Subcutaneous abdominal adipose tissue (tissue), 5 donors: ENCODE results near the gene GNB1.

Experiments used
- H3K27ac ChIP-seq: one replicate; pipeline ENCODE4 v1.7.0; 2013; ENCODE audit warnings: low read depth, mild to moderate bottlenecking, inconsistent platforms, low read length, moderate library complexity
- H3K27me3 ChIP-seq, 5 donors: one replicate each; pipeline ENCODE4 v1.7.0; 2013; ENCODE audit warnings: low read length in 5 of 5, inconsistent platforms in 1 of 5; ENCODE audit not compliant: control insufficient read depth in 5 of 5, insufficient read depth in 4 of 5
- H3K36me3 ChIP-seq, 5 donors: one replicate each; pipeline ENCODE4 v1.7.0; 2013; ENCODE audit warnings: low read length in 5 of 5; ENCODE audit not compliant: control insufficient read depth in 5 of 5, insufficient read depth in 5 of 5
- H3K4me1 ChIP-seq, 5 donors: one replicate each; pipeline ENCODE4 v1.7.0; 2013; ENCODE audit warnings: low read length in 5 of 5, mild to moderate bottlenecking in 3 of 5, moderate library complexity in 1 of 5; ENCODE audit not compliant: control insufficient read depth in 5 of 5, insufficient read depth in 5 of 5
- H3K4me3 ChIP-seq, 5 donors: one replicate each; pipeline ENCODE4 v1.7.0; 2013; ENCODE audit warnings: low read length in 5 of 5, low read depth in 1 of 5
- H3K9ac ChIP-seq, 5 donors: one replicate each; pipeline ENCODE4 v1.7.0; 2013; ENCODE audit warnings: low read length in 5 of 5, mild to moderate bottlenecking in 4 of 5, moderate library complexity in 3 of 5
- H3K9me3 ChIP-seq, 5 donors: one replicate each; pipeline ENCODE4 v1.7.0; 2013; ENCODE audit warnings: low read length in 5 of 5; ENCODE audit not compliant: control insufficient read depth in 5 of 5
- donor health status: healthy.
- donor health status: healthy.
- donor health status: healthy.
- donor health status: healthy.
- donor health status: healthy.

The GNB1 gene

DNA sequence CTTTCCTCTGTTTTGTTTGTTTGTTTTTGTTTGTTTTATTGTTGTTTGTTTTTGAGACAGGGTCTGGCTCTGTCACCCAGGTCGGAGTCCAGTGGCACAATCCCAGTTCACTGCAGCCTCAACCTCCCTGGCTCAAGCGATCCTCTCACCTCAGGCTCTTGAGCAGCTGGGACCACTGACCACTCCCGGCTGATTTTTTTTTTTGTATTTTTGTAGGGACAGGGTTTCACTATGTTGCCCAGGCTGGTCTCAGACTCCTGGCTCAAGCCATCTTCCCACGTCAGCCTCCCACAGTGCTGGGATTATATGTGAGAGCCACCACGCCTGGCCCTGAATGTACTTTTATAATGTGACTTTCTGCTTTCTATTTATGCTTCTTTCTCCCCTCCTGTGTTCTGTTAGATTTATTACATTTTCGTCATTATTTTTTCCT is 19.2 kb upstream of the GNB1 start:
- Histone ChIP-seq H3K4me3 (peak overlapping the region in 3 of 5 donors; percentile 57 to 69 (median 67)), H3K9me3 (no peaks in the 10 kb centered on the region), H3K9ac (peak overlapping the region in 2 of 5 donors; percentile 20 to 43), H3K36me3 (no peaks in the 10 kb centered on the region), H3K27ac (no peak overlapping the region), H3K4me1 (peaks cover 0 to 31% (median 23%) of the 10 kb centered on the region in 5 donors), H3K27me3 (peaks cover 0 to 6% (median 0%) of the 10 kb centered on the region in 5 donors)

DNA sequence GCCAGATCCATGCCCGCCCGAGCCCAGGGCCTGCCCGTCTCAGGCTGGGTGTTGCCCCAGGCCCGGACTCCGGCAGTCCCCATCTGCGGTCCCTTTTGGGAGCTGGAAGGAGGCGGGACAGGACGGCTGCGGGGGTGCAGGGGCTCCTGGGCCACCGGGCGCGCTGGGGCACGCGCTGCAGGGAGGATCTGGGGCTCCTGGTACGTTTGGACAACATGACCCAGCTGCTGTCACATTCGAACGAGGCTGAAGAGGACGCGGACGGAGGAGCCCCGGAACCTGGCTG is 17.6 kb upstream of the GNB1 start:
- Histone ChIP-seq H3K27ac (peak overlapping the region; percentile 62), H3K9me3 (no peaks in the 10 kb centered on the region), H3K4me3 (peak overlapping the region in 4 of 5 donors; percentile 66 to 79 (median 70)), H3K9ac (peak overlapping the region in 4 of 5 donors; percentile 76 to 84 (median 80)), H3K36me3 (no peaks in the 10 kb centered on the region), H3K27me3 (no peaks in the 10 kb centered on the region), H3K4me1 (peaks cover 0 to 31% (median 23%) of the 10 kb centered on the region in 5 donors)

DNA sequence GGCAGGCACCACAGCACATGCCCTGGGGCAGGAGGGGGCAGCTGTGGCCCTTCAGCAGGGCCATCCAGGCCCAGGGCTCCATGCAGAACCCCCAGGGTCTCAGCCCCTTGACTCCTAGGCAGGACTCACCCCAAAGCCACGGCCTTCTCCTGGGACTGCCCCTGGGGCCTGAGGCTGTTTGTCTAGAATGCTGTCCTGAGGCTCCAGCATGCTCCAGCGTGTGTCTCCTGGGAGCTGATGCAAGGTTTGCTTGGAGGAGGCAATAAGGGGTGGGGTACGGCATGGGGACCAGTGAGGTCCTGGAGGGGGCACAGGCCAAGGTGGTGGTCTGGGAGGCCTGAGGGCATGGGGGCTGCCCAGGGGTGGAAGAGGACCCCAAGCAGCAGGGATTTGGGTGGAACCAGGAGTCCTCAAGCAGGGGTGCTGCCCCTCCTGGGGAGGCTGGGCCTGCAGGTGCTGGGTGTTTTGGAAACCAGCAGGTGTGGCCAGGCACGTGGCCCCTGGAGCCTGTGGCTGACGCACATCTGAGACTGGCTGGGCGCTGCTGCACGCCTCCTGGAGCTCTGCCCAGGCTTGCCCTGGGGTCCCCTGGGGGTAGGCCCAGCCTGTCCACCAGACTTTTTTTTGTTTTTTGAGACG is 16.3 kb upstream of the GNB1 start:
- Histone ChIP-seq H3K4me3 (no peak overlapping the region), H3K27ac (peak overlapping the region; percentile 50)

DNA sequence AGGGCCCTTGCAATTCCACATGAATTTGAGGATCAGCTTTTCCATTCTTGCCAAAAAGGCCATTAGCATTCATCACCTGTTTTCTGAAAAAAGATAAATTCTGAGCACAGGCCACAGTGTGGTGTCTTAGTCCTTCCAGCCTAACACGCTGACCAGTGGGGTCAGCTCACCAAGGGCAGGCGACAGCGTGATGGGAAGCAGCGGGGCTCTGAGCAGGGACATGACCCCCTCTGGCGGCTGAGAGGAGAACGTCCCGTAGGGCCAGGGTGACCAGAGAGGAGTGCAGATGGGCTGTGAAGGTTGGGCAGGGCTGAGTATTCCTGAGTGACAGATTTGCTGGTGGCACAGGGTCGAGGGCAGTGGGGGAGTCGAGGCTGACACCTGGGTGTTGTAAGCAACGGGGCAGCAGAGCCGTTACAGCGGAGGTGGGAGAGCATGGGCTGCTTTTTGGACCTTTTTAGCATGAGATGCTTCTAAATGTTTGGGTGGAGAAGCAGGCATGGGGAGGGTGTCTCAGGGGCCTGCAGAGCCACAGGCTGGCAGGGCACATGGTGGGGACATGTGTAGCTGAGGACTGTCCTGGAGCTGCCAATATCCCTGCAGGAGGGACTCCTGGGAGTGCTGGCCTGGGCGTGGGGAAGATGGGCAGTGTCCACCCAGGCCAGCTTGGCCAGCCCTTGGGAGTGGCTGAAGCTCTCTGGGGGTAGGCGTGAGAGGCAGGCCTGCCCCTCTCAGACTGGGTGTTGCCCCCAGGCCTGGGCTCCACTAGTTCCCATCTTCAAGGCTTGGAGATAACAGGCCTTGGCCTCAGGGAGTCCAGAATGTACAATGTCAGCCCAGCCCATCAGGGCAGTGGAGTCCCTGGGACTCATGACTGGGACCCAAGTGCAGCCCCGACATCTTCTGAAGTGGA is 15.6 kb upstream of the GNB1 start:
- Histone ChIP-seq H3K9ac (peak overlapping the region in 1 of 5 donors; percentile 30), H3K27me3 (peaks cover 0 to 3% (median 0%) of the 10 kb centered on the region in 5 donors), H3K4me1 (peaks cover 0 to 31% (median 23%) of the 10 kb centered on the region in 5 donors), H3K9me3 (peaks cover 0 to 6% (median 0%) of the 10 kb centered on the region in 5 donors), H3K27ac (peak overlapping the region; percentile 50), H3K36me3 (no peaks in the 10 kb centered on the region), H3K4me3 (no peak overlapping the region)

More for the DNA sequence above, 16.3 kb upstream of the GNB1 start:
- H3K36me3 ChIP-seq = no peaks in the 10 kb centered on the region
- H3K4me1 ChIP-seq = peaks cover 0 to 31% (median 23%) of the 10 kb centered on the region in 5 donors
- no peaks in the 10 kb centered on the region for H3K27me3 ChIP-seq
- H3K9me3 ChIP-seq = peaks cover 0 to 6% (median 0%) of the 10 kb centered on the region in 5 donors
- H3K9ac ChIP-seq = peak overlapping the region in 1 of 5 donors; percentile 30

GRCh38 chr1:1903224-1903623 is 12.3 kb upstream of the GNB1 start:
- Histone ChIP-seq H3K4me1 (peaks cover 0 to 18% (median 14%) of the 10 kb centered on the region in 5 donors), H3K27ac (no peak overlapping the region), H3K27me3 (peaks cover 0 to 4% (median 3%) of the 10 kb centered on the region in 5 donors)

GRCh38 chr1:1901641-1902294 is 10.9 kb upstream of the GNB1 start:
- Histone ChIP-seq H3K9ac (no peak overlapping the region), H3K4me1 (peaks cover 0 to 8% (median 4%) of the 10 kb centered on the region in 5 donors), H3K9me3 (peaks cover 0 to 6% (median 0%) of the 10 kb centered on the region in 5 donors), H3K4me3 (no peak overlapping the region), H3K27me3 (peaks cover 0 to 4% (median 3%) of the 10 kb centered on the region in 5 donors), H3K36me3 (no peaks in the 10 kb centered on the region), H3K27ac (no peak overlapping the region)

More at GRCh38 chr1:1903224-1903623, 12.3 kb upstream of the GNB1 start:
- no peaks in the 10 kb centered on the region for H3K36me3 ChIP-seq
- H3K9ac ChIP-seq = no peak overlapping the region
- H3K9me3 ChIP-seq = peaks cover 0 to 6% (median 0%) of the 10 kb centered on the region in 5 donors
- H3K4me3 ChIP-seq = no peak overlapping the region

- H3K27ac ChIP-seq = no peak overlapping the region
- H3K36me3 ChIP-seq = no peaks in the 10 kb centered on the region
- H3K4me1 ChIP-seq = peaks cover 0 to 3% (median 0%) of the 10 kb centered on the region in 5 donors
- H3K9ac ChIP-seq = no peak overlapping the region
- no peak overlapping the region for H3K4me3 ChIP-seq
- H3K9me3 ChIP-seq = peaks cover 0 to 6% (median 0%) of the 10 kb centered on the region in 5 donors
- H3K27me3 ChIP-seq = peaks cover 0 to 5% (median 3%) of the 10 kb centered on the region in 5 donors
Measured at GRCh38 chr1:1900883-1901640, 10.2 kb upstream of the GNB1 start.

DNA sequence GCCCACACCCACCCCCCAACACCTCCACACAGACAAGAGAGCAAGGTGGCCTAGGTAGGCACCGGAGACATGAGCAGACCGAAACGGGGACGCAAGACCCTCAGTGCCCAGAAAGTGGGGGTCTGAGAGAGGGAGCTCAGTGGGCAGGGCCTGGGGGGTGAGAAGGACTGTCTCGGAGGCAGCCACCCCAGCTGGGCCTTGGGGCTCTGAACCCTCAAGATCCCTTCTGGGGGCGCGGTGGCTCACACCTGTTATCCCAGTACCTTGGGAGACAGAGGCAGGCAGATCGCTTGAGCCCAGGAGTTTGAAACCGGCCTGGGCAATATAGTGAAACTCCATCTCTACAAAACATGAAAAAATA is 9.1 kb upstream of the GNB1 start:
- Histone ChIP-seq H3K27me3 (peaks cover 0 to 12% (median 8%) of the 10 kb centered on the region in 5 donors), H3K4me1 (peaks cover 0 to 4% (median 2%) of the 10 kb centered on the region in 5 donors), H3K27ac (no peak overlapping the region), H3K9me3 (peaks cover 0 to 6% (median 0%) of the 10 kb centered on the region in 5 donors), H3K36me3 (no peaks in the 10 kb centered on the region), H3K9ac (no peak overlapping the region), H3K4me3 (no peak overlapping the region)

GRCh38 chr1:1899266-1899966 is 8.5 kb upstream of the GNB1 start:
- peaks cover 0 to 9% (median 8%) of the 10 kb centered on the region in 5 donors for H3K4me1 ChIP-seq

More at GRCh38 chr1:1899266-1899966, 8.5 kb upstream of the GNB1 start:
- no peaks in the 10 kb centered on the region for H3K36me3 ChIP-seq
- peaks cover 0 to 12% (median 8%) of the 10 kb centered on the region in 5 donors for H3K27me3 ChIP-seq
- no peak overlapping the region for H3K9ac ChIP-seq
- no peak overlapping the region for H3K4me3 ChIP-seq
- H3K9me3 ChIP-seq = peaks cover 0 to 6% (median 0%) of the 10 kb centered on the region in 5 donors
- no peak overlapping the region for H3K27ac ChIP-seq
